HS-5 (cell line): ENCODE results near the gene TRIM65.
"Not testable (repeated sequence)": the region's sequence is repeated elsewhere in the genome, so short reads cannot be mapped to it uniquely, and the experiment has no call there.

Source experiments
- DNase-seq: peaks from one replicate; pipeline ENCODE4 v3.0.0-alpha.2; 2012; ENCODE audit warnings: low read depth

Gene TRIM65

DNA sequence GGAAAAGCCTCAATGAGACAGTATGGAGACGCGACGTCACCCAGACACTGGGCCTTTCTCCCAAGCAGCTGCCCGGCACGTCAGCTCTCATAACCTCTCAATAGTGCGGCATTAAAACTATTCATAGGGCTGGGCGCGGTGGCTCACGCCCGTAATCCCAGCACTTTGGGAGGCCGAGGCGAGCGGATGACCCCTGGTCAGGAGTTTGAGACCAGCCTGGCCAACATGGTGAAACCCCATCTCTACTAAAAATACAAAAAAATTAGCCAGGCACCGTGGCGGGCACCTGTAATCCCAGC, 45.1 kb downstream of the TRIM65 start:
- not testable (repeated sequence) for DNase-seq

DNA sequence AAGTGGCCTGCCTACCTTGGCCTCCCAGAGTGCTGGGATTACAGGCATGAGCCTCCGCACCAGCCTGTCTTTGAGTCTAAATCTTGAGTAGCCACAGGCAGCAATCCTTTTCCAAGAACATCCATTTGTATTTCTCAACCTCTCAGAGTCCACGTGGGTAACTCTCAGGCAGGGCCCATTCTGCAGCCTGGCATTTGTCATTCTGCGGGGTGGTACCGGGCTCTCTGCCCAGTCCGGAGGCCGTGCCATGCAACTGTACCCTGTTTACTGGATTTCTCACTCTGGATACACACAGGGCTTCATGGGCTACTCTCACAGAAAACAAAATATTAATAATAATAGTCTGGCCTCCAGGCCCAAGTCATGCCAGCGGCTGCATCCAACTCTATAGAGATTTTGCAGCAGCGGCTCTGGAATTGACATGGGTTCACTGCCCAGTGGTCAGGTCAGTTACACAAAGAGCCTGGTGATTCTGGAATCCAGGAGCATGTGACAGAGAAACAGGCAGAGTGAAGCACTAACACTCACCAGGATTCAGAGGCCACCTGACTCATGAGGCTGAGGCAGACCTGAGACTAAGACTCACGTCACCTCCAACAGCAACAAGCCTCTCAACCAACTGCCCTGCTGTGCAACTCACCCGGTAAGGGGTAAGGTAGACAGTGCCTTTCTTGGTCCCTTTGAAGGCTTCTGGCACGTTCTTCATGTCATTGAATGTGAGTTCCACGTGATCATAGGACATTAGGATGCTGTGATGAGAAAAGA, 45.6 kb downstream of the TRIM65 start:
- no peak for DNase-seq

DNA sequence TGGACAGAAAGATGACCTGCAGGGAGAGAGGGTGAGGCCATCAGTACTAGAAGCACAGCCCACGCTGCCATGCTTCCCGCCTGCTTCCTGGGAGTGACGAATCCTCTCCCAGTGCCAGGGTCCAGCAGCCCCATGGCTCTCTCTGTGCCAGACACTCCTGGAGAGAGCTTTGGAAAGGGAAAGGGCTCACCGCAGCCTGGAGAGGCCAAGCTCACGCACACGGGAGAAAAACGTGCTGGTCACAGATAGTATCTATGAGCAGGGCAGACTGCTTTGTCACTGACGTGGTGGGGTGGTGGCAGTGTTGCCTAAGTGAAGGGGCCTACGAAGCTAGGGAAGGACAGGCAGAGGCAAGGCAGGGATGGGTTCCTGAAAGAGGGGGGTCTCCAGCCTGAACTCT, 47.0 kb downstream of the TRIM65 start:
- DNase-seq = no peak

DNA sequence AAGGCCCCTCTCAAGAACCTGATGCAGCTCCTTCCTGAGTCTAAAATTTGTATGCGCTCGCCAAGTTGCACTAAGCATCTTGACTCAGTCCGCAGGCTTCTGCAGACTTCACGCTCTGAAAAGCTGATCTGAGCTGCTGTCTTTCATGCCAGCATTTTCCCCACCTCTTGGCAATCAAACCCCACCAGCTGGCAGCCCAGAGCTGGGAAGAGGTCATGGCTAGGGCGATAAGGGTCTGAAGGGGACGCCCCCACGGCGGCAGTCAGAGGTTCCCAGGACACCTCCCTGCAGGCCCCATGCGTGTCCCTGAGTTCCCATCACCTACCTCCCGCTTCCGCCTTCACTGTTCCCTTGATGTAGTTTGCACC, 47.5 kb downstream of the TRIM65 start:
- DNase-seq = no peak

DNA sequence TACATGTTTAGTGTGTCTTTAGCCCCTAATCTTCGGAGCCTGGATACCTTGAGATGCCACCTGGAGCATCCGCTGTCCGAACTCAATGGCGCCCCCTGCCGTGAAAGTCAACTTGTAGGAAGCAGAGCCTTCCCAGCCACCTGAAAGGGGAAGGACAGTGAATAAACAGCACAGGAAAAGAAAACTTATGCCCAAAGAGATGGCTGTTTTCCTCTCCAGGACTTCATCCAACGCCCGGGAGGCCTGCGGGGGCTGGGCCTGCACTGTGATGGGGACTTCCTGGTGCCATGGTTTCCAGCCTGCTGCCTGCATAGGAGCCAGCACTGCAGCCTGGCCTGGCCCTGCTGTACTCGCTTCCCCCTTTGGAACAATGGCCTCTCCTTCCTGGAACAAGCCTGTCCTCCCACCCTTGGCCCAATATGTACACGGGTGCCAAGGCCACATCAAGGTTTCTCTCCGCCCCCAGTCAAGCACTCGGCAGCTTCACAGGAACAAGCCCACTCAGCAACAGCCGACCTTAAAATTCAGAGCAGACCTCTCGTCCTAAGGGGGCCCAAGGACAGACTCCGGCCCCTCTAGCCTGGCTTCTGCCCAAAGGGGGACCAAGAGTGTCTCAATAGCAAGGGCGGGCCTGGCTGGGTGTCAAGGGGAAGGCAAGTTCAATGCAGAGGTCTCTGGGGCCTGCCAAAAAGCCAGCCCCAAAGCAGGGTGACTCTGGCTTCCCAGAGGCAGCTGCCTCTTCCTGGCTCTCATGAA, 48.0 kb downstream of the TRIM65 start:
- no peak for DNase-seq

DNA sequence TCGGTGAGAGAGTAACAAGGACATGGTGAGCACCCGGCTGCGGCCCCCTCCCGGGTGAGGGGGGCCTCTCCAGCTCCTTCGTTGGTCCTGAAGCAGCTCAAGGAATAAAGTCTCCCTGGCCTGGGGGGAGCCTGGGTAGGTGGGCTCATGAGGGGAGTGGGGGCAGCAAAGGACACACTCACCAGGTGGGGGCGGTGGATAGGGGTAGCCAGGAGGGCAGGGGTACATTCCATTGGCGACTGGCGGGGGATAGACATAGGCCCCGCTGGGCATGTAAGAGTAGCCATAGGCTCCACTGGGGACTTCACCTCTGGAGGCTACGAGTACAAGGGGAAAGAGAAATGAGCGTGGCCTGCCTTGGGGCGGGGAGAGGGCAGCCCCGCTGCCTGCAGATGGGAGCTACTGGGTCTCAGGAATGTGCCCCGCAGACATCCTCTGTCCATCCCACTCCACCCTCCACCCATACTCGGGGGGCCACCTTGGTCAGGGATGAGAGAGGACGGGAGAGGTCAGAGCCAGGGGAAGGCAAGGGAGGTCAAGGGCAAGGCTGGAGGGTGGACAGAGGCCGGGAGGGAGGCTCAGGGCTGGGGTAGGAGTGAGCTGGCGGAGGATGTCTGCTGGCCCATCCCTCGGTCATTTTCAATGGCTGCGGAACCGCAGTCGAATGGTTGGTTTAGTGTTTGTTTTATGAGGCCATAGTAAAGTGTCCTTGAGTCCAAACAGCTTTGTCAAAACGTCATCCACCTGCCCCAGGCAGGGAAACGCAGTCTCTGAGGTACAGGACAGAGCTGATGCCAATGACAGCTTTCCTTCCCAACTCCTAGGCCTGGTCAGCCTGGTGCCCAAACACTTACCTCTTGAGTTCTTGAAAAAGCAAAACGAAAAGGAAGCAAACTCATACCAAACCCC, 48.9 kb downstream of the TRIM65 start:
- no peak for DNase-seq

DNA sequence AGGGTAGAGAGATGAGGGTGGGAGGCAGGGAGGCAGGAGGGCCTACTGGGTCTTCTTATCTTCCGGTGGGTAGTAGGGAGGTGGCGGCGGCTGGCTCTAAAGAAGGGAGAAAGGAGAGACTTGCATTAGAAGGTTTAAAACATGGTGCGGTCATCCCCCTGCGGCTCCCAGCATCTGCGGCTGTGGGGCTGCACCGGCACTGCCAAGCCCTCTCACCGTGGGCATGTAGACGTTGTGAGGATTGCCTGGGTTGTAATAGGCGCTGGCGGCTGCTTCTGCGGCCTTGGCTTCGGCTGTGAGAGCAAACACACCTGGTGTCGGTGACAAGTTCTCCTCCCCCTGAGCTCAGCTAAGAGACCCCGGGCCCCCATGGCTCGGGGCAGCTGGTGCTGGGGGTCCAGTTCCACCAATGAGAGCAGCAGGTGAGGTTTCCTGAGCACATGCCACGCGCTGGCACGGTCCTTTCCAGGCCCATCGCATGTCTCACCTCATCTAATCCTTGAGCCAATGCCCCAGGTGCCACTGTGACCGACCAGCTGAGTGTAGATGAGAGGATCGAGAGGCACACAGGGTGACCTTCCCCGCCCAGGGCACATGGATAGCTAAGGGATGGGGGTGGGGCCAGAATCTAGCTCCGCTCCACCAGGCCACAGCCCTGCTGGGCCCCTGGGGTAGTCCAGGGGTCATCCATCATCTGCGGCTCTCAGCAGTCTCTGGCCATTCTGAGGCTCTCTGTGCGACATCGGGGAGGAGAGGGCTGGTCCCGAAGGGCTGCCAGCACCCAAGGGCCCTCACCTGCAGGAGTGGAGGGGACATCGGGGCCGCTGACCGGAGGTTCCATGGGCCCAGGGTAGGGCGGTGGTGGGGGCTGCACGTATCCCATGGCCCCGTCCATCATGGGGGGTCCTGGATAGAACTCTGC, 49.8 kb downstream of the TRIM65 start:
- no peak for DNase-seq

DNA sequence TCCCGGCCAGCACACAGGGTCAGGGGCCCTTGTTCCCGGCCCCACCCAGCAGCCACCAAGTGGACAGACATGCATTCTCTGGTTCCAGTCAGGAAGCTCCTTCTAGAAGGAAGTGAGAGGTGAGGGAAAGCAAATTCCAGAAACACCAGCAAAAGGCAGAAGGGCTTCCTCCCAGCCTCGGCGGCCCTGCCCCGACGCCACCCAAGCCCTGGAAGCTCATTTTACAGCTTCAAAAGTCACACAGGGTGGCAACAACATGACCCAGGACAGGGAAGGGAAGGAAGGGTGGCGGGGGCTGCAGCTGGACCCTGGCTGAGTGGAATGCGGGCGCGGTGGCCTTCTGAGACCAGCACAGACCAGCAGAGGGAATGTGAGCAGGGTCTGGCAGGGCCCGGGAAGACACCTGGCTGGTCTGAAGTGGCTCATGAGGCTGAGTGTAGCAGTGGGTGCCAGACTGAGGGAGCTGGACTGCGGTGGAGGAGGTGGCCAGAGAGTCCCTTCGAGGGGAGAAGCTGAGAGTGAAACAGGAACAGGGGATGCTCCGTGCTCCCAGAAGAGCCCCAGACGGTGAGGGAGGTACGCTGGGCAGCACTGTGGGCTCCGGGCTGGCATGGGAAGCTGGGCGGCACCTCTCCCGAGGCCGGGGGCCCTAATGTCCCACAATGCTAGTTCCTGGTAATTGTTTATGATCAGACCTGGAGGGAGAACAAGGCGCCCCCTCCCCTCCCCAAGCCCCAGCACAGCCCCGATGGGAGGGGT, 50.6 kb downstream of the TRIM65 start:
- no peak for DNase-seq

DNA sequence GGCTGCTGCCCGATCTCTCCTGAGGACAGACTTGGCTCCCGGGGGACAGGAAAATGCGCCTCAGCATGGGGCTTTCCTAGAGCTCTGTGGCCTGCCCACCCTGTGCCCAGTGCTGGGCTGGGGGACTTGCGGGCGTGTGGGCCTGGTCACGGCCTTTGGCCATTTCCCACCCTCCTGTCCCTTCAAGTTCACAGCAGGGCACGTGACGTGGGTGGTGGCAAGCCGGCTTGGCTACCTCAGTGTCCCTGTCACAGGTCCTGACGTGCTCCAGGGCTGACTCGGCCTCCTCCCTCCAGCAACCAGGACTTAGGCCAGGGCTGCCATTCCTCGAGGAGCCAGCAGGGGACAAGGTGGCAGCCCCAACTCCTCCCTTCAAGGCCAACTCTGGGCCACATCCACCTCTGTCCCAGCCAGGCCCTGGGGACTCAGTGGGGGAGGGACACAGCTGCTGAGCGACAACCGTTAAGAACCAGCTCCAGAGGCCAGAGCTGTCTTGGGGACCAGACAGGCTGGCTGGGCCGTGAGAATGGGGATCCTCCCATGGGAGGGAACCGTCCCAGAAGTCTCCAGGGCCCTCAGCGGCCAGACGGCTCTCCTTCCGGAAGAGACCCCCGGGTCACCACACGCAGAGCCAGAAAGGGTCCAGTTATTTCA, 51.6 kb downstream of the TRIM65 start:
- DNase-seq = no peak

DNA sequence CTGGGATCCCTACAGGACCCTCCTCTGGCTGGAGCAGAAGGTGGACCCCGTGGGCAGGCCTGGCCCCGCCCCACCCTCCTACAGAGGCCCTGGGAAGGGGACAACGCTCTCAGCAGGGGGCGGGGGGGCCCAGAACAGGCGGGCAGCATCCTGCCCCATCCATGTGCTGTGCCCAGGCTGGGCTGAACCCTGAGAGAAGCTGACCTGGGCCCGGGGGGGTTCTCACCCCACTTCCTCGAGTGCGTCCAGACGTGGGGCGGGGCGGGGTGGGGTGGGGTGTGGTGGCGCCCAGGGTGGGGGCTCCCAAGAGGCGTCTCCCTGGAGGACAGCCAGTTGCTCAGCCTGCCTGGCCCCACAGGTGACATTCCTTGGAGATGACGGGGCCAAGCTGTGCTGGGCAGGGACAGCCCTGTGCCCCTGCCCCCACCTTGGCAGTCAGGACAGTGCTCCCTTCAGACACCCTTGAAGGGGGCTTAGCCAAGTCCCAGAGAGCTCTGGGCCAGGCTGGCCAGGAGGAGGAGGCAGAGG, 52.2 kb downstream of the TRIM65 start:
- DNase-seq = no peak

DNA sequence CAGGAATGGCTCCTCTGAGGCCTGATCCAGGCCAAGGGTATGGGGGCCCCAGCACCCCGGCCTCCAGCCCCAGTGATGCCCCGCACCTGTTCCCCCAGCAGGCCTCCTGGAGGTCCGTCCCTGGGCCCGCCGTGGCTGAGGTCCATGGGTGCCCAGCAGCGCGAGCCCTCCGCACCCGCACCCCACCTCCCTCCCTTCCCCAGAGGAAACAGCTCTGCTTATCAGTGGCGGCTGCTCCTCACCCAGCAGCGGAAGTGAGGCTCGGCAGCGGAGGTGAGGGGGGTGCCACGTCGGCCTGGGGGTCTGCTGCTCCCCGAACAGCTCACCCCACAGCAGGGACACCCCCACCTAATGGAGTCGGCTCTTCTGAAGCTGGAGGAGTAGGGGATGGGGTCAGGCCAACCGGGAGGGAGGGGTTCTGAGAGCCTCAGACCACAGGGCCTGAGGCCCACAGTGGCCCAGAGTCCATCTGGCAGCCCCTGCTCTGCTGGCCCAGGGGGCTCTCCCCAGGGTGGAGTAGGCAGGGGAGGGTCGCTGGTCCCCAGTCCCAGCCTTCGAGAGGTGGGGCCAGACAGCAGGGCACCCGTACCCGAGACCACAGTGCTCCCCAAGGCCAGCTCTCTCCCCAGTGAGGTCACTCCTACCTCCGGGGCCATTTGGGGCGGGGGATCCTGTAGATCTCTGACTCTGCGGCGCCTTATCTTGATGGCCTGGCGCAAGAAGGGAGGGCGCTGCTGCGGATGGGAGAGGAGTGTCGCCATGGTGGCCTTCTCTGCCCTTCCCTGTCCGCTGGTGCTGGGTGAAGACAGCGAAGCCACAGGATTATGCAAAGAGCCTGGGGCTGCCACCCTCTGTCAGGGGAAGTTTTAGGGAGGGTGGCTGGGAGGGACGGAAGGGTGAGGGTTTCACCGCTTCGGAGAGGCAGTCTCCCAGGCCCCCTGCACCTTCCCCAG, 52.9 kb downstream of the TRIM65 start, which contains the start of gene UNC13D:
TSS of gene UNC13D (minus strand) at position 828 of the 953 bp plus-strand sequence. CDS start at position 761, 67 bp downstream.
- no peak for DNase-seq

DNA sequence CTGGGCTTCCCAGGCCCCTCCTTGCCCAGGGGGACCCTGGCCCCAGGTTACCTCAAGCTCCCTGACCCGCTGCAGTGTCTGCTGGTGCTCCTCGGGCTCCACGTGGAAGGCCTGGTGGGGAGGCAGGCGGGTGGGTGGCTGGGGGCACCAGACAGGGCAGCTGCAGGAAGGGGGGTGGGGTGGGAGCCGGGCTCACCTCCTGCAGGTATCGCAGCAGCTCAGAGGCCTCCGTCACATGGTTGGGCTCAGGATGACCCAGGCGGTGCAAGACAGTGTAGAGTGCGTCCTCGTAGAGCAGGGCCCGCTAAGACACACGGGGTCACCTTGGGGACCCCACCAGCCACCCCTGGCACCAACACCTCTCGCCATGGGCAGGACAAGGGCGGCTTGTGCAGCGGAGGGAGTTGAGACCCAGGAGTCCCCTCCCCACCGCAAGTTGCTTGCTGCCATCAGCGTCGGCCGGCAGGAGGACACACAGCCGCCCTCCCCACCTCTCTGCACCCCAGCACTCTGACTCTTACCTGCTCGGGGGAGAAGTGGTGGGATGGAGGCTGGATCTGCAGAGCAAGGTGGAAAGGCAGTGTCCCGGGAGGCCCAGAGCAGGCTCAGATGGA, 53.7 kb downstream of the TRIM65 start:
- no peak for DNase-seq

DNA sequence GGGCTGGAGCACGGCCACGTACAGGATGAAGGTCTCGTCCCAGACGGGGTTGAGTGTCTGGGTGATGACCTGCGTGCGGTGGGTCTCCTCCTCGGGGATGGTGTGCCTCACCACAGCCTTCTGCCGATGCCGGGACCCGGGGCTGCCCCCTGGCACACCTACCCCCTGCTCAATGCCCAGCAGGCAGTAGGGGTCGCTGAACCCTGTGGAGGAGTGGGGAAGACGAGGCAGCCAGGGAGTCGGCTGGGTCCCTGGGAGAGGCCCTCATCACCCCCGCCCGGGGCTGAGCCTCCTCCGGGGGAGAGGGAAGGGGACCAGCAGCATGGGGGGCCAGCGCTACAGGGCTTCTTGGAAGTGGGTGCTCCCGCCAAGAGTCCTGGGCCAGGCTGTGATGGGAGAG, 54.3 kb downstream of the TRIM65 start:
- no peak for DNase-seq

DNA sequence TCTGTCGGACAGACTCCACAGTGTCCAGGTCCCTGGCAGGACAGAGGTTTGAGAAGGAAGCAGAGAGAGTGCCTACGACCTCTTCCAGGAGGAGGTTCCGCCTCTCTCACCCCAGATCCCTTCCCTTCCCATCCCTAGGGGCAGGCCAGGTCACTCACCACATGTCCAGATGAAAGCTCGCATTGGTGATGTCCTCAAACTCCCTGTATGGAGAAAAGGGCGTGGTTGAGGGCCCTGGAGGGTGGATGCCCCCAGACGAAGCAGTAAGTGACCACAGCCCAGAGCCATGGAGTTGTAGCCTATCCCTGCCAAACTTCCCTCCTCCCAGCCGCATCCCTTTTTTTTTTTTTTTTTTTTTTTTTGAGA, 56.0 kb downstream of the TRIM65 start:
- no peak for DNase-seq

DNA sequence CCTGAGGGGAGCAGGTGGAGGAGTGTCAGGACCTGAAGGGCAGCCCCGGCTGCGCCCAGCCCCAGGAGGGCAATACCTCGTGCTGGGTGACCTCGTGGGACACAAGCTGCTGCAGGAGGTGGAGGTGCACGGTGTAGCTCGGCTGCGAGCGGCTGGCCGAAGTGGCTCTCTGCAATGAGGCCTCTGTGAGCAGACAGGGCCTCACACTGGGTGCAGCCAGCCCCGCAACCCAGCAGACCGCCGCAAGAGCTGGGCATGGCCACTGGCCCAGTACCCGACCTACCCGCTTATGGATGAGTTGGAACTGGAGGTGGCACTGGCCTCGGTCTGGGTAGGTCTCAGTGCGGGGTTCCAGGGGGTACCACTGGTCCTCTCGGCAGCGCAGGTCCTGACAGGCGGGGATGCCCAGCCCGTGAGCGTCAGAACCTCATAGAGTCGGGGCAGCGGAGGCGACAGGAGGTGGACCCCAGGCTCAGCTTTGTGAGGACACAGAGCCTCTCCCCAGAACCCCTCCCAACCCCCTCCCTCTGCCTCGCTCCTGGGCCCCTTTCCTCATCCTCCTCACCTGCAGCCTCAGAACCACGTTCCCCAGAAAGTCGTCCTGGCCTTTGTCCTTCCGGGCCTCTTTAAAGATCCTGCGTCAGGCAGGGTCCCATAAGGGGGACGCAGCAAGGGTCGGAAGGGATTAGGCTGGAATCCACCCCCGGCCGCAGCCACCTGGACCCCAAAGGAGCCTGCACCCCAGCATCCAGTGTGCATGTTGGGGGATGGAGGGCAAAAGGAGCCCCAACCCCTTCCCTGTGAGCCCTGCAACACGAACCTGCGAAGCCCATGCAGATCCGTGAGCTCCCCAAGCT, 56.6 kb downstream of the TRIM65 start:
- no peak for DNase-seq
